Thymus (tissue), 11 donors: ENCODE data around the gene RASAL1. TPM values are rescaled to one million over a fixed set of nuclear protein-coding genes. Genes with fewer than 3 reads are reported as not detected.

Experiments used
- DNase-seq, 9 donors: peaks; one replicate each; pipeline ENCODE4 v3.0.0-alpha.2; 2013; ENCODE audit warnings: low spot score in 9 of 9, low read depth in 6 of 9, missing footprints in 1 of 9
- H3K27ac ChIP-seq, 2 donors: one replicate each; pipeline ENCODE4 v1.5.1; 2013; ENCODE audit warnings: control low read depth in 1 of 2, low read depth in 1 of 2, low read length in 1 of 2, mild to moderate bottlenecking in 1 of 2, moderate library complexity in 1 of 2
- H3K27me3 ChIP-seq, 2 donors: one replicate each; pipeline ENCODE4 v1.5.1; 2013; ENCODE audit warnings: low read length in 1 of 2; ENCODE audit not compliant: control insufficient read depth in 2 of 2, insufficient read depth in 1 of 2
- H3K36me3 ChIP-seq, 2 donors: one replicate each; pipeline ENCODE4 v1.5.1; 2013; ENCODE audit warnings: low read length in 1 of 2, mild to moderate bottlenecking in 1 of 2, moderate library complexity in 1 of 2; ENCODE audit not compliant: control insufficient read depth in 2 of 2, insufficient read depth in 2 of 2
- H3K4me1 ChIP-seq, 2 donors: one replicate each; pipeline ENCODE4 v1.5.1; 2013; ENCODE audit warnings: low read length in 2 of 2; ENCODE audit not compliant: control insufficient read depth in 2 of 2, insufficient read depth in 2 of 2
- H3K4me3 ChIP-seq, 2 donors: one replicate each; pipeline ENCODE4 v1.5.1; 2013; ENCODE audit warnings: low read length in 2 of 2, control low read depth in 1 of 2, mild to moderate bottlenecking in 1 of 2
- H3K9me3 ChIP-seq, 2 donors: one replicate each; pipeline ENCODE4 v1.5.1; 2013; ENCODE audit warnings: low read length in 1 of 2, mild to moderate bottlenecking in 1 of 2; ENCODE audit not compliant: control insufficient read depth in 2 of 2, insufficient read depth in 1 of 2
- WGBS: extraction: QIAGEN DNeasy Blood & Tissue Kit; methylation state at CpG from one replicate; pipeline ENCODE4 v1.1.7; 2013; 5-methylcytosine and 5-hydroxymethylcytosine counted together
- polyA plus RNA-seq: library from polyadenylated mRNA; stranded (reverse); fragments of 200-250 nt; gene quantifications from one replicate; pipeline ENCODE4 v1.2.3, GENCODE V29; 2013
- total RNA-seq: library from RNA; stranded (reverse); fragments of 120-200 nt; gene quantifications from one replicate; pipeline ENCODE4 v1.2.4, GENCODE V29; 2013
- donor health status: healthy.

RASAL1 gene
- total and polyA plus RNA-seq, 2 donors: 1.7 to 3.7 TPM

GRCh38 chr12:113155646-113156045 lies 20.1 kb upstream of the RASAL1 start:
- no peak overlapping the region for H3K4me3 ChIP-seq
- H3K27ac ChIP-seq: no peak overlapping the region
- H3K4me1 ChIP-seq: peaks cover 0 to 27% of the 10 kb centered on the region in 2 donors
- WGBS: 19% methylated on average over 7 of the region's 7 CpGs
- H3K27me3 ChIP-seq: peaks cover 13 to 45% of the 10 kb centered on the region in 2 donors
- no peaks in the 10 kb centered on the region for H3K9me3 ChIP-seq
- no peak for DNase-seq
- peaks cover 21 to 35% of the 10 kb centered on the region in 2 donors for H3K36me3 ChIP-seq

- WGBS: 88% methylated on average over 12 of the region's 12 CpGs
- Histone ChIP-seq H3K27me3 (peaks cover 13 to 51% of the 10 kb centered on the region in 2 donors), H3K36me3 (peaks cover 19 to 29% of the 10 kb centered on the region in 2 donors), H3K9me3 (no peaks in the 10 kb centered on the region), H3K4me1 (peaks cover 0 to 27% of the 10 kb centered on the region in 2 donors), H3K27ac (no peak overlapping the region), H3K4me3 (no peak overlapping the region)
- no peak for DNase-seq
Measured at GRCh38 chr12:113155060-113155459, 19.5 kb upstream of the RASAL1 start.

DNA sequence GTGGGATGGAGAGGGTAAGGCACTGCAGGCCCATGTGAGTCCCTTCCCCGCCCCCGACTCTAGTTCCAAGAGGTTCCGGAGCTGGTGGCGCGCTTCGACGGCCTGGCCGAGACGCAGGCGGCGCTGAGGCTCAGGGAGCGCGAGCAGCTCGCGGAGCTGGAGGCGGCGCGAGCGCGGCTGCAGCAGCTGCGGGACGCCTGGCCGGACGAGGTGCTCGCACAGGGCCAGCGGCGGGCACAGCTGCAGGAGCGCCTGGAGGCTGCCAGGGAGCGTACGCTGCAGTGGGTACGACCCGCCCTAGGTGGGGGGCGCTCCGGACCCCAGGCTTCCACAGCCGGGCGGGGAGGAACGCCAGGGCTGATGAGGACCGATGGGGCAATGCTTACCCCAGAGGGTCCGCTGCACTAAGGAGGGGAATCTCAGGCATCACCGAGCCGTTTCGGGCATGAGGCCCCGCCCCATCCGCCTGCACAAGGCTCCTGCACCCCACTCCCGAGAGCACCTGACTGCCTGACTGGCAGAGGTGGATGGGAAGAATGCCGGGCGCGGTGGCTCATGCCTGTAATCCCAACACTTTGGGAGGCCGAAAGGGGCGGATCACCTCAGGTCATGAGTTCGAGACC lies 18.9 kb upstream of the RASAL1 start:
- H3K4me1 ChIP-seq: peaks cover 0 to 31% of the 10 kb centered on the region in 2 donors
- no peaks in the 10 kb centered on the region for H3K9me3 ChIP-seq
- peak in 1 of 9 donors; percentile 38 for DNase-seq
- H3K27me3 ChIP-seq: peaks cover 13 to 55% of the 10 kb centered on the region in 2 donors
- peaks cover 18 to 23% of the 10 kb centered on the region in 2 donors for H3K36me3 ChIP-seq
- WGBS: 6% methylated on average over 51 of the region's 51 CpGs
- no peak overlapping the region for H3K27ac ChIP-seq
- H3K4me3 ChIP-seq: peak overlapping the region in 1 of 2 donors; percentile 2

DNA sequence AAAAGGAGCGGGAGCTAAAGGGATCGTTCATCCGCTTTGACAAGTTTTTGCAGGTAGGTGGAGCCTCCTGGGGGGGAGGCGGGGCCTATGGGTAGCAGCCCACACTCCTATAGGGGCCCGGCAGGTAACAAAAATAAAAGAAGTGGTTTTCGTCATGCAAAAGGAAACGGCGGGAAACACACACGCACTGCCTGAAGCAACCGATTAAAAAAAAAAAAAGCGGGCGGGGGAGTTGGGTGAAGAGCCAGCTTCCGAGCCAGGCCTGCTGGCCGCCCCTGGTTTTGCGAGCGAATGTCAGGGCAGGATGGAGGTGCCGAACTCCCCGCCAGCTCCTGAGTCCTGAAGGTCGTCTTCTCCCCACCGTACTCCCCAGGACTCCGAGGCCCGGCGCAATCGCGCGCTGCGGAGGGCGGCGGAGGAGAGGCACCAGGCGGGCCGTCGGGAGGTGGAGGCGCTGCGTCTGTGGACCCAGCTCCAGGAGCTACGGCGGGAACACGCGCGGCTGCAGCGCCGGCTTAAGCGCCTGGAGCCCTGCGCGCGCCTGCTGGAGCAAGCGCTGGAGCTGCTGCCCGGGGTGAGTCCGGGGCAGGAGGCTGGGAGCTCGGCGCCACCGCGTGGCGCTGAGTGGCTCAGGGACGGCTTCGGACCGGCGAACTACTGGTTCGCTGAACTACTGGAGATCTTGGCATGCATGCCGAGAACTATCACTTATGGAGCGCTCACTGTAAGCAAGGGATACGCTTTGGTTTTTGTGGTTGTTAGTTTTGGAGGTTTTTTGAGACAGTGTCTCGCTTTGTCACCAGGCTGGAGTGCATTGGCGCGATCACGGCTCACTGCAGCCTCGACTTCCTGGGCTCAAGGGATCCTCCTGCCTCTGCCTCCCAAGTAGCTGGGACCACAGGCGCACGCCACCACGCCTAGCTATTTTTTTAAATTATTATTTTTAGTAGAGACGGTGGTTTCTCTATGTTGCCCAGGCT lies 17.6 kb upstream of the RASAL1 start:
- WGBS: 7% methylated on average over 70 of the region's 70 CpGs
- peak overlapping the region; percentile 32 to 33 for H3K4me3 ChIP-seq
- H3K9me3 ChIP-seq: no peaks in the 10 kb centered on the region
- peak in 4 of 9 donors; percentile 50 to 78 (median 60) for DNase-seq
- peaks cover 4 to 10% of the 10 kb centered on the region in 2 donors for H3K36me3 ChIP-seq
- no peak overlapping the region for H3K27ac ChIP-seq
- H3K27me3 ChIP-seq: peaks cover 13 to 59% of the 10 kb centered on the region in 2 donors
- peaks cover 0 to 32% of the 10 kb centered on the region in 2 donors for H3K4me1 ChIP-seq

DNA sequence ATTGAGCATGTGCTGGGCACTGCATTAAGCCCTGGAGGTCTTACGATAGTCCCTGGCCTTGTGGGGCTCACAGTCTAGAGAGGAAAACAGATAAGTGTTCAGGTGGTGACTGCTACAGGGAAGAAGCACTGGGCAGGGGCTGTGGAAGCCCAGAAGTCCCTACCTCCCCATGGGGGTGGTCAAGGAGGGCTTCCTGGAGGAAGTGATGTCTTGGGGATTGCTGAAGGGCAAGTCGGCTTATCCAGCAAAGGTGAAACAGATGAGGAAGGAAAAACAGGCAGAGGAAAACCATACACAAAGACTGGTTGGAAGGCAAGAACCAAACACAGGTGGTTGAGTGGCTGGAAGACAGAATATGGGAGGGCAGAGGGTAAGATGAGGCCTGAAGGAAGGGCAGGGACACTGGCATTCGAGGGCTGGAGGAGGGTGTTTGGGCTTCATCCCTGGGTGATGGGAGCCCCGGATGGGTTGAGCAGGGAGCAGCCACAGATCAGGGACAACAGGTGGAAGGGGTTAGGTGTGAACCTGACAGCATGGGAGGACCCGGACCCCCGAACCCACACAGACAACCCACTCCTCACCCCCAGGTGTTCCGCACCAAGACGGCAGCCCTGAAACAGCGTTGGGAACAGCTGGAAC lies 16.8 kb upstream of the RASAL1 start:
- no peak for DNase-seq
- WGBS: 32% methylated on average over 9 of the region's 9 CpGs
- H3K9me3 ChIP-seq: no peaks in the 10 kb centered on the region
- H3K4me3 ChIP-seq: no peak overlapping the region
- peaks cover 0 to 32% of the 10 kb centered on the region in 2 donors for H3K4me1 ChIP-seq
- no peak overlapping the region for H3K27ac ChIP-seq
- peaks cover 13 to 59% of the 10 kb centered on the region in 2 donors for H3K27me3 ChIP-seq
- peaks cover under 1 to 1% of the 10 kb centered on the region in 2 donors for H3K36me3 ChIP-seq

- H3K4me3 ChIP-seq: no peak overlapping the region
- WGBS: 96% methylated on average over 3 of the region's 3 CpGs
- no peak for DNase-seq
- H3K27me3 ChIP-seq: peaks cover 13 to 59% of the 10 kb centered on the region in 2 donors
- no peaks in the 10 kb centered on the region for H3K9me3 ChIP-seq
- H3K27ac ChIP-seq: no peak overlapping the region
- H3K4me1 ChIP-seq: peaks cover 0 to 32% of the 10 kb centered on the region in 2 donors
- H3K36me3 ChIP-seq: no peaks in the 10 kb centered on the region
Measured at GRCh38 chr12:113151655-113152054, 16.1 kb upstream of the RASAL1 start.

- DNase-seq: peak in 2 of 9 donors; percentile 47 to 58
- no peaks in the 10 kb centered on the region for H3K9me3 ChIP-seq
- H3K4me3 ChIP-seq: no peak within 1 kb of the TSS
- peaks cover 0 to 28% of the 10 kb centered on the region in 2 donors for H3K4me1 ChIP-seq
- H3K36me3 ChIP-seq: no peaks in the 10 kb centered on the region
- WGBS: 64% methylated on average over 22 of the region's 22 CpGs
- peaks cover 10 to 47% of the 10 kb centered on the region in 2 donors for H3K27me3 ChIP-seq
- H3K27ac ChIP-seq: no peak within 1 kb of the TSS
Measured at GRCh38 chr12:113149361-113150150, 14.0 kb upstream of the RASAL1 start, which contains the start of gene CFAP73. Gene CFAP73 (plus strand): TSS chr12:113149724. CDS start chr12:113149858, 134 bp downstream.

- no peaks in the 10 kb centered on the region for H3K36me3 ChIP-seq
- H3K27me3 ChIP-seq: peaks cover 0 to 21% of the 10 kb centered on the region in 2 donors
- H3K4me1 ChIP-seq: peaks cover 0 to 5% of the 10 kb centered on the region in 2 donors
- H3K27ac ChIP-seq: no peak overlapping the region
- WGBS: over 99% methylated on average over 2 of the region's 2 CpGs
- no peak for DNase-seq
- no peak overlapping the region for H3K4me3 ChIP-seq
- H3K9me3 ChIP-seq: no peaks in the 10 kb centered on the region
Measured at GRCh38 chr12:113146999-113147398, 11.4 kb upstream of the RASAL1 start.
